ENCODE measurements around the gene CRYBA1.

- TF ChIP-seq, protein P1, sequence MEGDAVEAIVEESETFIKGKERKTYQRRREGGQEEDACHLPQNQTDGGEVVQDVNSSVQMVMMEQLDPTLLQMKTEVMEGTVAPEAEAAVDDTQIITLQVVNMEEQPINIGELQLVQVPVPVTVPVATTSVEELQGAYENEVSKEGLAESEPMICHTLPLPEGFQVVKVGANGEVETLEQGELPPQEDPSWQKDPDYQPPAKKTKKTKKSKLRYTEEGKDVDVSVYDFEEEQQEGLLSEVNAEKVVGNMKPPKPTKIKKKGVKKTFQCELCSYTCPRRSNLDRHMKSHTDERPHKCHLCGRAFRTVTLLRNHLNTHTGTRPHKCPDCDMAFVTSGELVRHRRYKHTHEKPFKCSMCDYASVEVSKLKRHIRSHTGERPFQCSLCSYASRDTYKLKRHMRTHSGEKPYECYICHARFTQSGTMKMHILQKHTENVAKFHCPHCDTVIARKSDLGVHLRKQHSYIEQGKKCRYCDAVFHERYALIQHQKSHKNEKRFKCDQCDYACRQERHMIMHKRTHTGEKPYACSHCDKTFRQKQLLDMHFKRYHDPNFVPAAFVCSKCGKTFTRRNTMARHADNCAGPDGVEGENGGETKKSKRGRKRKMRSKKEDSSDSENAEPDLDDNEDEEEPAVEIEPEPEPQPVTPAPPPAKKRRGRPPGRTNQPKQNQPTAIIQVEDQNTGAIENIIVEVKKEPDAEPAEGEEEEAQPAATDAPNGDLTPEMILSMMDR (IDR thresholded peaks at IDR 0.05; ENCODE audit: low read depth, low read length), result no peak
- no peak for TF ChIP-seq POLR2A (IDR thresholded peaks at IDR 0.05; ENCODE audit: extremely low read depth, insufficient read length)
Measured at GRCh38 chr17:29216856-29217255, 29.8 kb upstream of the CRYBA1 start.

Data from NB4 (cell line).